Vagina (tissue), 2 donors: Measurements from ENCODE around the gene SF3B5.

ENCODE experiments used
- POLR2AphosphoS5 ChIP-seq, 2 donors: sonication (generic); formaldehyde crosslinking; IDR thresholded peaks; one replicate each; pipeline ENCODE4 v1.9.0; 2017; ENCODE audit warnings: antibody characterized with exemption in 2 of 2, mild to moderate bottlenecking in 2 of 2, low read depth in 1 of 2; ENCODE audit not compliant: insufficient read depth in 1 of 2
- TF ChIP-seq, protein P1 (sequence below), 3 experiments: fragments of 450-650 bp in 2 of 3; fragments of 200-600 bp in 1 of 3; sonication (generic) in 1 of 3; IDR thresholded peaks; one replicate each; pipeline ENCODE4 v1.5.1; 2017 to 2019; ENCODE audit warnings: antibody characterized with exemption in 3 of 3, mild to moderate bottlenecking in 2 of 3, moderate library complexity in 2 of 3

- TF ChIP-seq, protein P1, sequence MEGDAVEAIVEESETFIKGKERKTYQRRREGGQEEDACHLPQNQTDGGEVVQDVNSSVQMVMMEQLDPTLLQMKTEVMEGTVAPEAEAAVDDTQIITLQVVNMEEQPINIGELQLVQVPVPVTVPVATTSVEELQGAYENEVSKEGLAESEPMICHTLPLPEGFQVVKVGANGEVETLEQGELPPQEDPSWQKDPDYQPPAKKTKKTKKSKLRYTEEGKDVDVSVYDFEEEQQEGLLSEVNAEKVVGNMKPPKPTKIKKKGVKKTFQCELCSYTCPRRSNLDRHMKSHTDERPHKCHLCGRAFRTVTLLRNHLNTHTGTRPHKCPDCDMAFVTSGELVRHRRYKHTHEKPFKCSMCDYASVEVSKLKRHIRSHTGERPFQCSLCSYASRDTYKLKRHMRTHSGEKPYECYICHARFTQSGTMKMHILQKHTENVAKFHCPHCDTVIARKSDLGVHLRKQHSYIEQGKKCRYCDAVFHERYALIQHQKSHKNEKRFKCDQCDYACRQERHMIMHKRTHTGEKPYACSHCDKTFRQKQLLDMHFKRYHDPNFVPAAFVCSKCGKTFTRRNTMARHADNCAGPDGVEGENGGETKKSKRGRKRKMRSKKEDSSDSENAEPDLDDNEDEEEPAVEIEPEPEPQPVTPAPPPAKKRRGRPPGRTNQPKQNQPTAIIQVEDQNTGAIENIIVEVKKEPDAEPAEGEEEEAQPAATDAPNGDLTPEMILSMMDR (IDR thresholded peaks at IDR 0.05): no peak
- no peak for TF ChIP-seq POLR2AphosphoS5 (IDR thresholded peaks at IDR 0.05; ENCODE audit: insufficient read depth in 1 of 2, low read depth in 1 of 2)
Observed at GRCh38 chr6:144083172-144083571, 12.2 kb downstream of the SF3B5 start.
